ENCODE results near the gene JARID2.
"Not testable (repeated sequence)": the region's sequence is repeated elsewhere in the genome, so short reads cannot be mapped to it uniquely, and the experiment has no call there.

Gene JARID2

DNA sequence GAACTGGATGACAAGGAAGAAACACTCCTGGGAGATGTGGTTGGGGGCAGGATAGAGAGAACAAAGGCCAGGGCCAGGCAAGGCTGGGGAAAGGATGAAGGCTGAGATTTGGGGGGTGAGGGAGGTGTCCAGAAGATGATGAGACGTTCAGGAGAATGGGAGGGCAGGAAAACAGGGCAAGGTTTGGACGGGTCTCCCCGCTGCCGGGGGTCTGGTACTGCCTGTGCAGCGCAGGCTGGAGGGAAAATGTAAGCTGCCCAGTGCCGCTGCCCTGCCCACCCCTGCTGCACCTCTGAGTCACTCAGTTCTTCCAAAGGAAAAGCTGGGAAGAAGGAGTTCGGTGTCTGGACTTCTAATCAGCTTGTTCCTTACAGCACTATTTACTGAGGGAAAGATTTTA, 286.1 kb downstream of the JARID2 start:
- DNase-seq, result no peak

GRCh38 chr6:15533379-15534026, 287.6 kb downstream of the JARID2 start:
- DNase-seq, result no peak

GRCh38 chr6:15534974-15535373, 289.1 kb downstream of the JARID2 start:
- no peak for DNase-seq

DNA sequence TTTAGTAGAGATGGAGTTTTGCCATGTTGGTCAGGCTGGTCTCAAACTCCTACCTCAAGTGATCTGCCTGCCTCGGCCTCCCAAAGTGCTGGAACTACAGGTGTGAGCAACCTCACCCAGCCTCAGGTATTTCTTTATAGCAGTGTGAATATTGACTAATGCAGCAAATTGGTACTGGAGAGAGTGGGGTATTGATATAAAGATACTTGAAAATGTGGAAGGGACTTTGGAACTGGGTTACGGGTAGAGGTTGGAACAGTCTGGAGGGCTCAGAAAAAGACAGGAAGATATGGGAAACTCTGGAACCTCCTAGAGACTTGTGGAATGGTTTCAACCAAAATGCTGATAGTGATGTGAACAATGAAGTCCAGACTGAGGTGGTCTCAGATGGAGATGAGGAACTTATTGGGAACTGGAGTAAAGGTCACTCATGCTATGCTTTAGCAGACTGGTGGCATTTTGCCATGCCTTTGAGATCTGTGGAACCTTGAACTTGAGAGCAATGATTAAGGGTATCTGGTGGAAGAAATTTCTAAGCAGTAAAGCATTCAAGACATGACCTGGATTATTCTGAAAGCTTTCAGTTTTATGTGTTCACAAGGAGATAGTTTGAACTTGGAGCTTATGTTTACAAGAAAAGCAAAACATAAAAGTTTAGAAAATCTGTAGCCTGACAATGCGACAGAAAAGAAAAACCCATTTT, 289.8 kb downstream of the JARID2 start:
- DNase-seq, result no peak

GRCh38 chr6:15536198-15536955, 290.5 kb downstream of the JARID2 start:
- DNase-seq, result no peak

DNA sequence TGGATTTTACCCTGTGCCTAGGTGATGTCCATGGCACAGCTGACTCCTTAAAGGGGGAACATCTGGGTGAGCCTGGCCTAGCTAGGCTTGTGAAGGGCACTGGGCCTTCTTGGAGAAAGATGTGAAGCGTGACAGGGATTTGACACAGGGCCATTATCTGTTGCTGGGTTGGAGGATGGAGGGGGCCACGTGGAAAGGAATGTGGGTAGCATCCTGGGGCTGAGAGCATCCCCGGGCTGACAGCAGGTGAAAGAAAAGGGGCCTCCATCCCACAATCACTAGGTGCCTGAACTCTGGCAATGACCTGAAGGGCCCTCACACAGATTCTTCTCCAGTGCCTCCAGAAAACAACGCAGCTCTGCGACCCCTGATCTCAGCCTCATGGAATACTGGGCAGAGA, 292.2 kb downstream of the JARID2 start:
- no peak for DNase-seq

DNA sequence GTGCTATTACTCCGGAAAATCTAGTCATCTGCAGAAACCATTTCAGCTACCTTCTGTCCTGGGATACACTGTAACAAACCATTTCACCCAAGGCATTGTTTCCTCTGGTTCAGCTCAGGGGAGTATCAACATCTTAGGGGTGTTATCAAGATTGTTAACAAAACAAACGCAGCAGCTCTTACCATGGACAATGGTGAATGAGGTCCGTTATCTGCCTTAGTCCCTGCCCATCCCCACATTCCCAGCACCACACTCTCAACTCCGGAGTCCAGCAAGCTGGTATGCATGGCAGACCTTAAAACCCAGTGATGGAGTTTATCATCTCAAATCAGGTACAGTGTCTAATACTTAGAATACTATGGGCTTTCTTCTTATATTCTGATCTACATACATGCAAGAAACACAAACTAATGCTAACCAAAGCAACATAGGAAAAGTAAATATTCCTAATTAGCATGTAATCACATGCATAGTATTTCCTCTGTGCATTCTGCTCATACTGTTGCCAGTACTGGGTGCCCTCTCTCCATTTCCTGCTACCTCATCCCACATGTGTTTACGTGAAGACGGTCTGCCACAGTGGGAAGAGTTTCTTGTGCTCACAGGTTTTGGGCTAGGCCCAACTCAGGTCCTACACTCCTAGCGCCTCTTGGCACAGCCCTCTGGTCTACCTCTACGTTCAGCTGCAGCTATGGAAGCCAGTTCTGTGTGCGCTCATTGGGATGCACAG, 293.1 kb downstream of the JARID2 start:
- DNase-seq, result no peak

GRCh38 chr6:15539722-15540270, 293.9 kb downstream of the JARID2 start:
- no peak for DNase-seq

GRCh38 chr6:15543332-15543917, 297.6 kb downstream of the JARID2 start:
- DNase-seq, result not testable (repeated sequence)

DNA sequence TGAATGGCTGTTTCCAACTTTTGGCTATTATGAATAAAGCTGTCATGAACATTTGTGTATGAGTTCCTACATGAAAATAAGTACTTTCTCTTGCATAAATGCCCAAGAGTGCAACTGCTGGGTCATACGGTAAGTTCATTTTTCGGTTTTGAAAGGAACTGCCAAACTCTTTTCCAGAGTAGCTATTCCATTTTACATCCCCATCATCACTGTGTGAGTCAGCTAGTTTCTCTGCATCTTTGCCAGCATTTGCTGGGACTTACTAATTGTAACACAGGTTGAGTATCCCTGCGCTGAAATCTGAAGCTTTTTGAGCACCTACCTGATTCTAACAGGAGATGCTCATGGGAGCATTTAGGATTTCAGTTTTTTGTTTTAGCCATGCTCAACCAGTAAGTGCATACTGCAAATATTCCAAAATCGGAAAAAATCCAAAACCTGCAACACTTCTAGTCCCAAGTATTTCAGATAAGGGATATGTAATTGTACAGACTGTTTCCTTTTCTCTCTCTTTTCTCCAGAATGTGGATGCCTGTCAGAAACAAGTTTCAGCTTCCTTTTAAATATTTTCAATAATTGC, 298.5 kb downstream of the JARID2 start:
- no peak for DNase-seq

DNA sequence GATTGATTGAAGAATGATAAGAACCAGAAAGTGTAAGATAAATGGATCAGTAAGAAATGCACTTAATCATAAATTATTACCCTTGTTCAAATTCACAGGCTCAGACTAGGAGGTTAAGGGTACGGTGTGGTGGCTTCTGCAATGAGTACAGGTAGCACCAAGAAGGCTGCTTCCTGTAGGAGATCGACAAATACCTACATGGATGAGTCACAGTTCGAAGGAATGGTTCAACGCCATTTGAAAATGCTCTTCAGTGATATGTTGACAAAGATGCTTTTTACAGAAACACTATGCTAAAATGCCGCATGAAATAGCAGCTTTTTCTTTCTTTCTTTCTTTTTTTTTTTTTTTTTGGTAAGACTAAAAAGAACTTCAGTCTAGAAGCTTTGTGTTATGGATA, 300.7 kb downstream of the JARID2 start:
- DNase-seq, result no peak

DNA sequence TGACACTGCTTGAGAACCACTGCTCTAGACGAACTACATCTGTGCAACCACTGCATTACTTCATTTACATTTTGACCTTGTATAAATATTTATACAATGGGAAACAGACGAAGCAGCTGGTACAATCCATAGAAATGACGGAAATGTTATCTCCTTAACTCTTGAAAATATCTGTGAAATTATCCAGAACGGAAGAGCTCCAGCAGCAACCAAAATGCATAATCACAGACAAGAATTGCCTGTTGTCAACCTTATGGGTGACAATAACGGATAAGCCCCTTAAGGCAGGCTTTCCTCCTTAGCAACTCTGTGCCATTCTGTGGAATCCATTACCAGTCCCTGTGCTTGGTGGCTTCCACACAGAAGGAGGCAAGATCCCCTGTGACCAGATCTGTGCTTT, 301.5 kb downstream of the JARID2 start:
- DNase-seq, result no peak

- DNase-seq, result no peak
These were observed 303.5 kb downstream of the JARID2 start for GRCh38 chr6:15549371-15549770.

DNA sequence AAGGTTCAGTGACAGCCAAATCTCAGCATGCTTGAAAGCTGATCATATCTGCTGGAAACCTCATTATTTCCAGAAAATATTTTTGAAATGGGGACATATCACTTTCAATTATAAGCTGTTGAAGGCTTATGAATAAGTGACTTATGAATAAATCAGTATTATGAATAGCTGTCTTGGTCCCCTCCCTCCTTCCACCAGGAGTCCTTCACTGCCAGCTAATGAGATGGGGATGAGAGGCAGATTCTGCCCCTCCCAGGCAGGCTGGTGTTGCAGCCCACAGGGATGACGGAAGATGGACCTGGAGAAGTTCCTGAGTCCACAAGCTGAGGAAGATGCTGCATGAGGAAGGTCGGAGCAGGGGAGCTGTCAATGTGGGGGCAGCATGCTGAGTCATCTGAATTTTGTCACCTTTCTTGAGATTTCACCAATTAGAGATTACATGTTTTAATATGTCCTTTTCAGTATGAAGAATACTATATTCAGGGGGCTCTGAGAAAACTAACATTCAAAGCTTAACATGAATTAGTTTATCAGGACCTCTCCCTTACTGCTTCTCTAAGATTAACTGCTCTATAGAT, 304.8 kb downstream of the JARID2 start:
- no peak for DNase-seq

GRCh38 chr6:15551262-15551661, 305.4 kb downstream of the JARID2 start:
- no peak for DNase-seq

GRCh38 chr6:15551798-15552197, 305.9 kb downstream of the JARID2 start:
- DNase-seq, result peak; percentile 67

- DNase-seq, result no peak
These were observed 307.2 kb downstream of the JARID2 start for GRCh38 chr6:15553031-15553430.

GRCh38 chr6:15553736-15554294, 307.9 kb downstream of the JARID2 start:
- DNase-seq, result no peak

DNA sequence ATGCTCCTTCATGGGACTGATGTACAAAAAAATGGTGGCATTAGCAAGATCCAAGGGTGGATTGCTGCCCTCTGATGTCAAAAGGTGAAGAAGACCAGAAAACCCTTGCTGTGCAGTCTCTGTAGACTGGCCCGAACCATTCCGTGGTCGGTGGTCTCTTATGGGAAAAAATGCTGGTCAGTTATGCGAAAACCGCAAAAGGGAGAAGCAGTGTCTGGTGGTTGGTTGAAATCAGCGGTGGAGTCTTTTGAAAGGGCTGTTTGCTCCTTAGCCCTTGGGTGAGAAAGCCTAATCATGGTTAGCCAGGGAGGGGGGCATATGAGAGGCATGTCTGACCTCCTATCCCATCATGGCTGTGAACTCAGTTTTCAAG, 308.8 kb downstream of the JARID2 start:
- no peak for DNase-seq

DNA sequence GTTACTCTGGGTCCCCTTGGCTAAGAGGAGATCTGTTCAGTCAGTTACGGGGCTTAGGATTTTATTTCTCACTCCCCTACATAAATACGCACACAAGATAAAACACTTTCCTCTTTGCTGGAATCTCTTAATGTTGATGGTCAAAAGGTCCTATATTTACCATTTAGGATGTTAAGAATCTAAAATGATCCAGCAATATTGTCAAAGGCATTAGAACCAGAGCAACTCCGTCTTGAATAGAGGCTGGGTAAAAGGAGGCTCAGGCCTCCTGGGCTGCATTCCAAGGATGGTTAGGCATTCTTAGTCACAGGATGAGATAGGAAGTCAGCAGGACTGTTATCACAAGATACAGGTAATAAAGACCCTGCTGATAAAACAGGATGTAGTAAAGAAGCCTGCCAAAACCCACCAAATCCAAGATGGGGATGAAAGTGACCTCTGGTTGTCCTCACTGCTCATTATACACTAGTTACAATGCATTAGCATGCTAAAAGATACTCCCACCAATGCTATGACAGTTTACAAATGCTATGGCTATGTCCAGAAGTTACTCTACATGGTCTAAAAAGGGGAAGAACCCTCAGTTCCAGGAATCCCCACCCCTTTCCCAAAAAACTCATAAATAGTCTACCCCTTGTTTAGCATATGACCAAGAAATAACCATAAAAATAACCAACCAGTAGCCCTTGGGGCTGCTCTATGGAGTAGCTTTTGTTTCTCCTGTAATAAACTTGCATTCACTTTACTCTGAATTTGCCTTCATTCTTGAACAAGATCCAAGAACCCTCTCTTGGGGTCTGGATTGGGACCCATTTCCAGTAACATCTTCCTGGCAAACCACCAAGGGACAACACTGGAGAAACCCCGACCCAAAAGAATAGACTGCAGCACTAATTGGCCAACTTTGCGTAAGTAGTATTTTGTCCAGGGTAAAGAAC, 309.5 kb downstream of the JARID2 start:
- no peak for DNase-seq
